Activated CD4-positive, alpha-beta T cell treated with anti-CD3 and anti-CD28 coated beads for 36 hours (primary cell): Measurements from ENCODE around the gene VRK2. TPM values are rescaled to one million over a fixed set of nuclear protein-coding genes. Genes with fewer than 3 reads are reported as not detected.
"Not testable (repeated sequence)": the region's sequence is repeated elsewhere in the genome, so short reads cannot be mapped to it uniquely, and the experiment has no call there.

Experiments
- ATAC-seq: fragments of 200-7000 bp; cut with Tn5 transposase; one replicate; pipeline ENCODE4 v1.10.0; 2021; ENCODE audit warnings: mild to moderate bottlenecking, moderate library complexity
- CTCF ChIA-PET: fragments of 350-600 bp; sonication (Branson Sonifier 250); formaldehyde crosslinking; loops from one replicate; lab custom pipeline; 2021; ENCODE audit warnings: antibody characterized with exemption; lab: Charles Lee
- POLR2A ChIA-PET: fragments of 350-600 bp; sonication (Branson Sonifier 250); formaldehyde crosslinking; loops from one replicate; lab custom pipeline; 2021; ENCODE audit warnings: antibody characterized with exemption, inconsistent platforms; lab: Charles Lee
- DNase-seq: peaks from one replicate; pipeline ENCODE4 v3.0.0-alpha.2; 2020
- H3K27ac Mint-ChIP-seq: one replicate; pipeline ENCODE4 v1.8.0; 2021; ENCODE audit warnings: mixed read lengths
- H3K27me3 Mint-ChIP-seq: one replicate; pipeline ENCODE4 v1.8.0; 2021; ENCODE audit warnings: mixed read lengths
- H3K36me3 Mint-ChIP-seq: one replicate; pipeline ENCODE4 v1.8.0; 2021; ENCODE audit warnings: low read depth, mixed read lengths
- H3K4me1 Mint-ChIP-seq: one replicate; pipeline ENCODE4 v1.8.0; 2021; ENCODE audit warnings: mixed read lengths
- H3K4me3 Mint-ChIP-seq: one replicate; pipeline ENCODE4 v1.8.0; 2021; ENCODE audit warnings: mild to moderate bottlenecking, moderate library complexity, mixed read lengths
- H3K9me3 Mint-ChIP-seq: one replicate; pipeline ENCODE4 v1.8.0; 2021; ENCODE audit warnings: low read depth, mixed read lengths
- intact Hi-C, 2 experiments: fragments of 100-400 bp; cut with DNase I in 1 of 2; cut with micrococcal nuclease in 1 of 2; formaldehyde crosslinking; loops; one replicate each; pipeline versions ENCODE4 v1.14.2 to v1.15.1; 2022 to 2024; cut with DNase I, micrococcal nuclease
- total RNA-seq, 2 experiments: library from RNA; stranded (reverse); gene quantifications; one replicate each; pipeline ENCODE4 v1.2.3, GENCODE V29; 2021

Gene VRK2
- total RNA-seq, 2 experiments from 2014 or later = 22.1 to 28.4 TPM

- Mint-ChIP-seq H3K4me3 (no peak overlapping the region), H3K9me3 (no peaks in the 10 kb centered on the region), H3K27me3 (no peaks in the 10 kb centered on the region), H3K27ac (no peak overlapping the region), H3K4me1 (no peaks in the 10 kb centered on the region), H3K36me3 (peaks cover 15% of the 10 kb centered on the region)
- POLR2A ChIA-PET = no interaction called here
- ATAC-seq = no peak
- DNase-seq = no peak
- CTCF ChIA-PET = interaction anchor here (0.7 kb wide), 1 partner anchor 129 kb away, joined by 3 read pairs; no protein-coding TSS in a partner anchor
- intact Hi-C loops = no loop called here
These were observed 91.9 kb downstream of the VRK2 start for GRCh38 chr2:58138396-58139030.

DNA sequence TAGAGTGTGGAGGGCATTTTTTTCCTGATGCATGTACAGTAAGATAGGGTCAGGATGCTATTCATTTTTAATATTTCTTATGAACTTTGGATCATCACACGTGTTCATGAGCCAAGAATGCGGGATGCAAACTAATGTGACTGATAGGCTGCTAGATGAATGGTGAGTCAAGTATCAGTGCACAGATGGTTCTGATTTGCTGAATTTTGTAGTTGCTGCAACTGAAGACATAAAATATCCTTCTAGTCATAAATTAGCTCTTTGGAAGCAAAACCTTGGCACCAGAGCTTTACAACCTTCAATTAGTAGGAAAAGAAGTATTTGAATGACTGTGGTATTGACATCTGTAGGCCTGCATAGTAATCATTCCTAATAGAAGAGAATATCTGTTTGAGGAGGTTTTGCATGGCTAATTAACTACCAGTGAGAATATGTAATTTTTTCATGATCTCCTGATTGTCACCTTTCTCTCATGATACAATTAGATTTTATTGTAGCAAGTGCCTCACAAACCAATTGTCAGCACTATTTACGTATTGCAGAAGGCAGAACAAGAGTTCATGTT, 94.0 kb downstream of the VRK2 start:
- no peaks in the 10 kb centered on the region for H3K27me3 Mint-ChIP-seq
- H3K9me3 Mint-ChIP-seq = peaks cover 2% of the 10 kb centered on the region
- no peak overlapping the region for H3K4me3 Mint-ChIP-seq
- DNase-seq = no peak
- intact Hi-C loops = no loop called here
- H3K27ac Mint-ChIP-seq = no peak overlapping the region
- H3K36me3 Mint-ChIP-seq = peaks cover 12% of the 10 kb centered on the region
- no peaks in the 10 kb centered on the region for H3K4me1 Mint-ChIP-seq
- ChIA-PET CTCF (no interaction called here), POLR2A (no interaction called here)
- no peak for ATAC-seq

- H3K27me3 Mint-ChIP-seq, H3K9me3 Mint-ChIP-seq, H3K27ac Mint-ChIP-seq, POLR2A ChIA-PET, H3K4me3 Mint-ChIP-seq, DNase-seq, CTCF ChIA-PET, ATAC-seq: not testable (repeated sequence)
- H3K4me1 Mint-ChIP-seq = peaks cover 12% of the 10 kb centered on the region
- intact Hi-C loops = loop anchor here in 1 of 2 experiments (5.0 kb wide), 2 partner anchors 97 to 98 kb away; partner anchors contain the start of genes FANCL and VRK2
- H3K36me3 Mint-ChIP-seq = peaks cover 21% of the 10 kb centered on the region
These were observed 99.2 kb downstream of the VRK2 start for GRCh38 chr2:58145769-58146168.

DNA sequence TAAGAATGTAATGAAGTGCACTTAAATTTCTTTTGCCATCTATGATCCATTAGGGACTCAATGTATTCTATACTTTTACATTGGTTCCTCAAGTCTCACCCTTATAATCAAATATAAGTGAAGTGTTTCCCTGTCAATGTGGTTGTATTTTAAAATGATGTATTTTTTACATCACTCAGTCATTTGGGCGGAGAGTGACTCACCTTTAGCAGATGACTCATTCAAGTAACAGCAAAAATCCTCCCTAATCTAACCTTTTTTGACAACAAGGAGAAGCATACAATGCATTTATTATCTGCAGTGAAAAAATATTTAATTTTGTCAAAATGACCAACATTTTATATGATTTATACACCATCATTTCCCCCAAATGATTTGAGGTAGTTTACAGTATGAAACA, 100.1 kb downstream of the VRK2 start:
- DNase-seq (peak; percentile 33), ATAC-seq (peak; percentile 80)
- ChIA-PET CTCF (no interaction called here), POLR2A (no interaction called here)
- H3K4me3 Mint-ChIP-seq = no peak overlapping the region
- peaks cover 2% of the 10 kb centered on the region for H3K9me3 Mint-ChIP-seq
- intact Hi-C loops = loop anchor here in 1 of 2 experiments (5.0 kb wide), 2 partner anchors 96 to 99 kb away; partner anchors contain the start of genes FANCL and VRK2
- no peaks in the 10 kb centered on the region for H3K27me3 Mint-ChIP-seq
- peaks cover 21% of the 10 kb centered on the region for H3K36me3 Mint-ChIP-seq
- H3K27ac Mint-ChIP-seq = no peak overlapping the region
- peaks cover 12% of the 10 kb centered on the region for H3K4me1 Mint-ChIP-seq

DNA sequence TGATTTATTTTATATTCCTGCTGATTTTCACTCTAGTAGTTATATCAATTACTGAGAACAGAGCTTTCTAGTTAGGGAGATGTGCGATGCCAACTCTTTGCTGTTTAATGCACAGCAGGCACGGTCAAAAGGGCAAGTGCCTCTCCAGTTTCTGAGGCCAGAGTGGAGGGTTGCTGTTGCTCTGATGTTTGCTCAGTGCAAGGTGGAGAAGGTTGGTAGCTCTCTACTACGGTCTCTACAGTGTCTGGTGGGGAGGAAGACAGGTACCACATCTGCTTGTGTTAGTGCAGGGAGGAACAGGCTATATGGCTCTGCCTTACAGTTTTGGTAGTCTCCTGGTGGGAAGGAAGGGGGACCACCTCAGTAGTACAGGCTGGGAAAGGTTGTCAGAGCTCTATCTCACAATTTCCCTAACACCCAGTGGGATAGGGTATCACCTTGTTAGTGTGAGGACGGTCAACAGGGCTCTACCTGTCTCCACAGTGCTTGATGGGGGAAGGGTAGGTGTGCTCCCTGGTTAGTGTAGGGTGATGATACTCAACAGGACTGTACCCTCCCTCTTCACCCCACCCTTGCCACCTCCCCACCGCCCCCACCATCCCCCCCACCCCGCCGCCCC, 108.7 kb downstream of the VRK2 start:
- ATAC-seq (no peak), DNase-seq (no peak)
- ChIA-PET CTCF (no interaction called here), POLR2A (no interaction called here)
- Mint-ChIP-seq H3K4me1 (no peaks in the 10 kb centered on the region), H3K27me3 (no peaks in the 10 kb centered on the region), H3K4me3 (no peak overlapping the region), H3K9me3 (peaks cover 2% of the 10 kb centered on the region), H3K27ac (no peak overlapping the region), H3K36me3 (peaks cover 44% of the 10 kb centered on the region)
- intact Hi-C loops = no loop called here

- POLR2A ChIA-PET = no interaction called here
- DNase-seq (no peak), ATAC-seq (no peak)
- H3K4me1 Mint-ChIP-seq = no peaks in the 10 kb centered on the region
- intact Hi-C loops = no loop called here
- no peaks in the 10 kb centered on the region for H3K27me3 Mint-ChIP-seq
- H3K36me3 Mint-ChIP-seq = peaks cover 50% of the 10 kb centered on the region
- CTCF ChIA-PET = no interaction called here
- H3K27ac Mint-ChIP-seq = no peak overlapping the region
- H3K9me3 Mint-ChIP-seq = peaks cover 2% of the 10 kb centered on the region
- H3K4me3 Mint-ChIP-seq = no peak overlapping the region
These were observed 110.2 kb downstream of the VRK2 start for GRCh38 chr2:58156780-58157179.

DNA sequence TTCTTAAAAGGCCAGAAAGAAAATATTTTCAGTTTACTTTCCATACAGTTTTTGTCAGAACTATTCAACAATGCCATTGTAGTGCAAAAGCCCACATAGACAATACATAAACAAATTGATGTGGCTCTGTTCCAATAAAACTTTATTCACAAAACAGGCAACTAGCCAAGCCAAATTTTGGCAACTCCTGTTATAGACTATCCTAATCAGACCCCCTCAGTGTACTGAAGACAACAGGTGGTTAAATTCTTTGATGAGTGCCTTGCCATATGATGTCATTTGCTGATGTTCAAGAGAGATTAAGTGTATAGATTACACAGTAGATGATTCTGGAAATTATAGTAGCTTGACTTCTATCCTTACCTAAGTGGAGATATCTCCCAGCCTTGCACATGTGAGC, 111.1 kb downstream of the VRK2 start:
- Mint-ChIP-seq H3K27me3 (no peaks in the 10 kb centered on the region), H3K27ac (no peak overlapping the region), H3K9me3 (peaks cover 2% of the 10 kb centered on the region), H3K4me1 (no peaks in the 10 kb centered on the region), H3K4me3 (no peak overlapping the region), H3K36me3 (peaks cover 54% of the 10 kb centered on the region)
- no peak for DNase-seq
- intact Hi-C loops = no loop called here
- POLR2A ChIA-PET = no interaction called here
- CTCF ChIA-PET = no interaction called here
- ATAC-seq = no peak

GRCh38 chr2:58158481-58158880, 111.9 kb downstream of the VRK2 start:
- no peaks in the 10 kb centered on the region for H3K4me1 Mint-ChIP-seq
- H3K27ac Mint-ChIP-seq = no peak overlapping the region
- H3K36me3 Mint-ChIP-seq = peaks cover 49% of the 10 kb centered on the region
- H3K27me3 Mint-ChIP-seq = no peaks in the 10 kb centered on the region
- H3K9me3 Mint-ChIP-seq = peaks cover 2% of the 10 kb centered on the region
- ATAC-seq (no peak), DNase-seq (no peak)
- CTCF ChIA-PET = no interaction called here
- H3K4me3 Mint-ChIP-seq = no peak overlapping the region
- POLR2A ChIA-PET = no interaction called here
- intact Hi-C loops = no loop called here

- Mint-ChIP-seq H3K9me3 (no peaks in the 10 kb centered on the region), H3K27ac (no peak overlapping the region), H3K4me3 (no peak overlapping the region), H3K27me3 (no peaks in the 10 kb centered on the region), H3K36me3 (peaks cover 22% of the 10 kb centered on the region), H3K4me1 (no peaks in the 10 kb centered on the region)
- no peak for DNase-seq
- ChIA-PET POLR2A (no interaction called here), CTCF (no interaction called here)
- intact Hi-C loops = no loop called here
- no peak for ATAC-seq
These were observed 117.3 kb downstream of the VRK2 start for GRCh38 chr2:58163913-58164312.

GRCh38 chr2:58168130-58168529, 121.5 kb downstream of the VRK2 start:
- peaks cover 35% of the 10 kb centered on the region for H3K36me3 Mint-ChIP-seq
- POLR2A ChIA-PET, H3K4me3 Mint-ChIP-seq, H3K27me3 Mint-ChIP-seq, DNase-seq, intact Hi-C loops, H3K27ac Mint-ChIP-seq, H3K4me1 Mint-ChIP-seq, CTCF ChIA-PET, ATAC-seq: not testable (repeated sequence)
- H3K9me3 Mint-ChIP-seq = peaks cover 17% of the 10 kb centered on the region

DNA sequence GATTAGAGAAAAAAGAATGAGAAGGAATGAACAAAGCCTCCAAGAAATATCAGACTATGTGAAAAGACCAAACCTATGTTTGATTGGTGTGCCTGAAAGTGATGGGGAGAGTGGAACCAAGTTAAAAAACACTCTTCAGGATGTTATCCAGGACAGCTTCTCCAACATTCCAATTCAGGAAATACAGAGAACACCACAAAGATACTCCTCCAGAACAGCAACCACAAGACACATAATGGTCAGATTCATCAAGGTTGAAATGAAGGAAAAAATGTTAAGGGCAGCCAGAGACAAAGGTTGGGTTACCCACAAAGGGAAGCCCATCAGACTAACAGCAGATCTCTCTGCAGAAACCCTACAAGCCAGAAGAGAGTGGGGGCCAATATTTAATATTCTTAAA, 123.2 kb downstream of the VRK2 start:
- H3K27me3 Mint-ChIP-seq, intact Hi-C loops, H3K27ac Mint-ChIP-seq, H3K4me1 Mint-ChIP-seq, POLR2A ChIA-PET, H3K4me3 Mint-ChIP-seq, ATAC-seq, DNase-seq: not testable (repeated sequence)
- Mint-ChIP-seq H3K36me3 (peaks cover 43% of the 10 kb centered on the region), H3K9me3 (peaks cover 21% of the 10 kb centered on the region)
- CTCF ChIA-PET = interaction anchor here (1.4 kb wide), 1 partner anchor 261 kb away, joined by 3 read pairs; no protein-coding TSS in a partner anchor
